GM18870 (cell line): Measurements from ENCODE around the gene TMEM17.
"Not testable (repeated sequence)": the region's sequence is repeated elsewhere in the genome, so short reads cannot be mapped to it uniquely, and the experiment has no call there.

Source experiments
- ATAC-seq: cut with Tn5 transposase; IDR thresholded peaks from one replicate; pipeline ENCODE4 v1.9.1; 2021; ENCODE audit warnings: moderate library complexity; ENCODE audit not compliant: unreplicated experiment

The TMEM17 gene

GRCh38 chr2:62505750-62506420 is at the start of gene TMEM17:
Gene TMEM17, minus strand, starts transcription at chr2:62506195. Its CDS starts 66 bp downstream, at chr2:62506129.
- peak; percentile 72 for ATAC-seq

GRCh38 chr2:62554440-62554839 is 48.4 kb upstream of the TMEM17 start:
- ATAC-seq, result no peak

GRCh38 chr2:62550461-62550860 is 44.5 kb upstream of the TMEM17 start:
- ATAC-seq, result no peak

- ATAC-seq, result no peak
Observed at GRCh38 chr2:62547854-62548253, 41.9 kb upstream of the TMEM17 start.

GRCh38 chr2:62545261-62545660 is 39.3 kb upstream of the TMEM17 start:
- ATAC-seq, result no peak

GRCh38 chr2:62540408-62541168 is 34.6 kb upstream of the TMEM17 start:
- ATAC-seq, result no peak

DNA sequence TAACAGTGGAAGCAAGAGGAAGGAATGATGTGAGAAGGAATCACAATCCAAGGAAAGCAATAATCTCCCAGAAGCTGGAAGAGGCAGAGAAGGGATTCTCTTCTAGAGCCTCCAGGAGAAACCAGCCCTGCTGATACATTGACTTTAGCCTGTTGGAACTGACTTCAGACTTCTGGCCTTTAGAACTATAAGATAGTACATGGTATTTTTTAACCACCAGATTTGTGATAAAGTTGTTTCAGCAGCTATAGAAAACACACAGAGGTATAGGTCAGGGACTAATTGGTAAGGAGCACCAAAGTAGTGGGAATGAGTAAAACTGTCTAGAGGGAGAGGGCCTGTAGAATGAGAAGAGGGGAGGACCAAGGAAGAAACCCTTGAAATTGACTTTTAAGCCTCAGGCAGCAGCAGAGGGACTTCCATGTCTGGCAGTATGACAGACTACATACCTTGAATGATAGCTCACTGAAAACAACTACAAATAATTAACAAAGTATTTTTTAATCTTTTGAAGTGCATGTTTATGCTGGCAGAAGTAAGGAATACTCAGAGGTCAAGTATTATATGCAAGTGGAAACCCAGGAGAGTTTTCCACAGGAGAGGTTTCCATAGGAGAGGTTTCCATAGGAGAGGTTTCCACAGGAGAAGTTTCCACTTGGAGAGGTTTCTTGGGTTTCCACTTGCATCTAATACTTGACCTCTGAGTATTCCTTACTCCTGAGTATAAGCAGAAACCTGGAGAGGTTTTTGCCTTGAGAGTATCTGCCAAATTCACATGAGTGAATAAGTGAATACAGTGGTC is 33.8 kb upstream of the TMEM17 start:
- no peak for ATAC-seq

DNA sequence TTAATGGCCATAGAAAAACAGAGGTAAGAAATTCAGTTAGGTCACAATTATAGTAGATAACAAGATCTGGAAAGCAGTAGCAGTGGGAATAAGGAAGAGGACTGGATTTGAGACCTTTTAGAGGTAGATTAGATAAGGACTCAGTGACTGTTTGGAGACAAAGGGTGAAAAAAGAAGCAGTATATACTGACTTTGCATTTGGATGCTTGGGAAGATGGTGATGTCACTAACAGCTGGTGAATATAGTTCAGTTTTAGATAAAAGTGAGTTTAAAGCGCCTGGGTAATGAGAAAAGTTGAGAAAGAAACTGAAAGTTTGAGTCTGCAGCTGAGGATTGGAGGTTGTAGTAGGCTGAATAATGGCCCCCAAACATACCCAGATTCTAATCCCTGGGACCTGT is 32.8 kb upstream of the TMEM17 start:
- no peak for ATAC-seq

GRCh38 chr2:62537814-62538213 is 31.8 kb upstream of the TMEM17 start:
- ATAC-seq, result no peak

- ATAC-seq, result no peak
Observed at GRCh38 chr2:62536873-62537547, 31.0 kb upstream of the TMEM17 start.

GRCh38 chr2:62535521-62535920 is 29.5 kb upstream of the TMEM17 start:
- not testable (repeated sequence) for ATAC-seq

- ATAC-seq, result no peak
Observed at GRCh38 chr2:62531594-62531993, 25.6 kb upstream of the TMEM17 start.

- ATAC-seq, result no peak
Observed at GRCh38 chr2:62529758-62530157, 23.8 kb upstream of the TMEM17 start.

GRCh38 chr2:62527478-62528210 is 21.6 kb upstream of the TMEM17 start:
- no peak for ATAC-seq

DNA sequence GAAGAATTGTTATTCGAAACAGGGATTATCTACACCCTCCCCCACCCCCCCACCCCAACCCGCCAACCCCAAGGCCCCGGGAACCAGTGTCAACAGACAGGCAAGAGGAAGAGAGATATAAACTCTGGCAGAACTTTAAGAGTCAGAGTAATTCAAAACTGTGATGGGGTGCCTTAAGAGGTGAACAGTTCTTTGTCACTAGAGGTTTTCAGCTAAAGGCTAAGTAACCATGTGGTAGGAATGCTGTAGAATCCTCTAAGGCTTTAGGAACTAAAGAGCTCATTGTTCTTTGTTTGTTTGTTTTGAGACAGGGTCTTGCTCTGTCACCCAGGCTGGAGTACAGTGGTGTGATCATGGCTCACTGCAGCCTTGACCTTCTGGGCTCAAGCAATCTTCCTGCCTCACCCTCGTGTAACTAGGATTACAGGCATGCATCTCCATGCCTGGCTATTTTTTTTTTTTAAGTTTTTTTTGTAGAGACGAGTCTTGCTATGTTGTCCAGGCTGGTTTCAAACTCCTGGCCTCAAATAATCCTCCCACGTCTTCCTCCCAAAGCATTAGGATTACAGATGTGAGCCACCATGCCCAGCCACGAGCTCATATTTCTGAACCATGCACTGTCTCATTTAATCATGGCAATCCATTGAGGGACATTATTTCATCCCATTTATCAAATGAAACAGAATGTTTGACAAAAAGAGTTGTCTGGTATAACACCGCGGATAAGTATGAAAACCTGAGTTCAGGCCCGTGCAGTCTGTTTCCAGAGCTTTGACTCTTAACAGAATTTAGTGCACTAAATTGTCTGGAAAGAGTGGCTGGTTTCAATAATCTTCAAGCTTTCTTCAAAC is 20.8 kb upstream of the TMEM17 start:
- no peak for ATAC-seq

DNA sequence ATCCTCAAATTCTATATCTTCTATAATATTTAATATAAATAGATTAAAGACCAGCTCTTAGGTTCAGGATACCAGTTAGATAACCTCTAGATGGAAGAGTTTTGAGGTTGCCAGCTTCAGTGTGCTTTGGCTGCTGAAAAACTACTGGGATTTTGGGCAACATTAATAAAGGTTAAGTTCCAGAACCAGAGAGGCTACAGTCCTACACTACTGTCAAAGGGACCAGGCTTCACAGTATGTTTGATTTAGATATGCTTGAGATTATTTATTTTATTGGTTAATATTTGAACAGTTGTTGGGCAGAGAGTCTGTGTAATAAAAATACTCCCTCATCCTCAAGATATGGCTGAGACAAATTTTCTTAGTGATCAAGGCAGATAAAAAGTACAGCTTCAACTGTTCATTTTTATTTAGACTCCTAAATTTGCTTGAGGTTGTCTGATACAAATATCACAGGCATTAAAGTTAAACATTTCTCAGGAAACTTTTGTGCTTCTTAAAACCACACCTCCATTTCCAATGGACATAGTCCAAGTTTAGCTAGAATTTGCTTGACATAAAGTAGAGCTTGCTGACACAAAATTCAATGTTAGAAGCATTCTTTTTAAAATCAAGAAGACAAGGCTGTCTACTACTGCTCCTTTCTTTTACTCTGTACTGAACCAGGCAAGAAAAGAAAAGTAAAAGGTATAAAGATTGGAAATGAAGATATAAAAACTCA is 19.7 kb upstream of the TMEM17 start:
- ATAC-seq, result no peak

DNA sequence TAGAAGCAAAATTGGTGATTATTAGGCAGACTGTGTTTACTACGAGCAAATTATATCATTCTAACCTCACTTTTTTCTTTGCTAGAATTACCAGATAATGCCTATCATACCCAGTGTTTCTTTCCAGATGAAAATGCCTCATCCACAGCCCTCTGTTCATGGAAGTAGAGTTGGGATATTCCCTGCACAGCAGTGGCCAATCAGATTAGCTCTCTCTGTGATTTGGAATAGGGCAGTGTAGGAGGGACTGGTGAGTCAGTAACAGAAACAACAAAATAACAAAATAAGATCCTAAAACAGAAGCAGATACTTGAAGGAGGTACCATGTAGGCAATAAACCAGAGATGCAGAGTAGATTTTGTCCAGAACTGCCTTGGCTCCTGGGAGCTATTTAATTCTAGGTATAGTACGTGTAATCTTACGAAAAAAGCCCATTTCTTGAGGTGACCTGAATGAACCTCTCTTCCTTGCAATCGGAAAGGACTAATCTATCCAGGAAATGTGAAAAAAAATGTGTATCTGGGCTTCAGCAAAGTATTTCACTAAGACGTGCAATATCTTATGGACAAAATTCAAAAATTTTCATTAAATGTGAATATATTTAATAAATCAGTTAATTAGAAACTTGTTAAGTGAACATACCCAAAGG is 18.4 kb upstream of the TMEM17 start:
- no peak for ATAC-seq

DNA sequence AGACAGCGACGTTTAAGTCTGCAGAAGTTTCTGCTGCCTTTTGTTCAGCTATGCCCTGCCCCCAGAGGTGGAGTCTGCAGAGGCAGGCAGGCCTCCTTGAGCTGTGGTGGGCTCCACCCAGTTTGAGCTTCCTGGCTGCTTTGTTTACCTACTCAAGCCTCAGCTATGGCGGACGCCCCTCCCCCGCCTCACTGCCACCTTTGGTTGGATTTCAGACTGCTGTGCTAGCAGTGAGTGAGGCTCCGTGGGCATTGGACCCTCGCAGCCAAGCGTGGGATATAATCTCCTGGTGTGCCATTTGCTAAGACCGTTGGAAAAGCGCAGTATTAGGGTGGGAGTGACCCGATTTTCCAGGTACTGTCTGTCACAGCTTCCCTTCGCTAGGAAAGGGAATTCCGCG is 15.1 kb upstream of the TMEM17 start:
- not testable (repeated sequence) for ATAC-seq
